ENCODE data around the gene NEAT1.

DNA sequence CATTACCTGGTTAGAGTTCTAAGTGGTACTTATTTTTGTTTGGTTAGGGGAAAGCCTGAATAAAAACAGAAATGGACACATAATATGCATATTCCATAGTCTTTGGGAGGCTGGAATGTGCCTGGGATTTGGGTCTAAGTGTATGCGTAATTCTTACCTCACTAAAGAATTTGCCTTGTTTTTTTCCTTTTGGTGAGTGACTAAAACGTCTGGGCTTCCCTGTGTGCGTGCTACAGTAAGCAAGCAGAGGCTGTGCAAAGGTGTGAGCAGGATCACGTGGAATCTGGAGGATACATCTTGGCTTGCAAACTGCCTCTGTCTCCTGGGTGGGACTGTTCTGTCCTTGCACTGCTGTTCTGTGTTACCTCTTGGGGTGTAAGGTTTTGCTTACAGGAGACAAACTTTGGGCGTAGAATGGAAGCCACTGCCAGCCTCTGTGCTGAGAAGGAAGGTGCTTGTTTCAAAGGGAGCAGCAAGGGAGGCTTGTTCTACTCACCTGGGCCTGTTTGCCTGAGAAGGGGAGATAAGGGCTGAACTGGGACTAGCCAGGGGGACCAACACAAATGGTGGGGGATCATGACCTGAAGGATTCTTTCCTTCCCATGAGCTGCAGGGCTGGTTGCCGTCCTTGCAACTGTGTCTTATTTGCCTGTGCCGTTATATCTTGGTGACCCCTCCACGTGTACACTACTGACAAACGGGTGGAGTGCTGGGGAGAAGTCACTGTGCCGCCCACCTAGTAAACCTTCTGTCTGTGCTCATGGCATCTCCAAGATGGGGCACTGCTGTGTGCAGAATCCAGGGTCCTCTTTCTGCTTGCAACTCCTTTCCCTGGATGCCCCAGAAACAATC lies 4.5 kb downstream of the NEAT1 start:
- TF ChIP-seq, protein P1, sequence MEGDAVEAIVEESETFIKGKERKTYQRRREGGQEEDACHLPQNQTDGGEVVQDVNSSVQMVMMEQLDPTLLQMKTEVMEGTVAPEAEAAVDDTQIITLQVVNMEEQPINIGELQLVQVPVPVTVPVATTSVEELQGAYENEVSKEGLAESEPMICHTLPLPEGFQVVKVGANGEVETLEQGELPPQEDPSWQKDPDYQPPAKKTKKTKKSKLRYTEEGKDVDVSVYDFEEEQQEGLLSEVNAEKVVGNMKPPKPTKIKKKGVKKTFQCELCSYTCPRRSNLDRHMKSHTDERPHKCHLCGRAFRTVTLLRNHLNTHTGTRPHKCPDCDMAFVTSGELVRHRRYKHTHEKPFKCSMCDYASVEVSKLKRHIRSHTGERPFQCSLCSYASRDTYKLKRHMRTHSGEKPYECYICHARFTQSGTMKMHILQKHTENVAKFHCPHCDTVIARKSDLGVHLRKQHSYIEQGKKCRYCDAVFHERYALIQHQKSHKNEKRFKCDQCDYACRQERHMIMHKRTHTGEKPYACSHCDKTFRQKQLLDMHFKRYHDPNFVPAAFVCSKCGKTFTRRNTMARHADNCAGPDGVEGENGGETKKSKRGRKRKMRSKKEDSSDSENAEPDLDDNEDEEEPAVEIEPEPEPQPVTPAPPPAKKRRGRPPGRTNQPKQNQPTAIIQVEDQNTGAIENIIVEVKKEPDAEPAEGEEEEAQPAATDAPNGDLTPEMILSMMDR (IDR thresholded peaks at IDR 0.05), result peak in 1 of 3 donors; percentile 7
- TF ChIP-seq POLR2A (IDR thresholded peaks at IDR 0.05) (no peak), POLR2AphosphoS5 (IDR thresholded peaks at IDR 0.05) (peak; percentile 69 to 88 (median 86))
